ENCODE data around the gene KBTBD6.
"Not testable (repeated sequence)": the region's sequence is repeated elsewhere in the genome, so short reads cannot be mapped to it uniquely, and the experiment has no call there.

The KBTBD6 gene

GRCh38 chr13:41107104-41107571 is 25.5 kb downstream of the KBTBD6 start:
- H3K36me3 ChIP-seq (replicated peaks; ENCODE audit: low read depth, low read length): no peaks in the 10 kb centered on the region
- no peaks in the 10 kb centered on the region for H3K27me3 ChIP-seq (ENCODE audit: low read depth, low read length)
- no peak overlapping the region for H3K27ac ChIP-seq (ENCODE audit: low read length)
- TF ChIP-seq, protein P1, sequence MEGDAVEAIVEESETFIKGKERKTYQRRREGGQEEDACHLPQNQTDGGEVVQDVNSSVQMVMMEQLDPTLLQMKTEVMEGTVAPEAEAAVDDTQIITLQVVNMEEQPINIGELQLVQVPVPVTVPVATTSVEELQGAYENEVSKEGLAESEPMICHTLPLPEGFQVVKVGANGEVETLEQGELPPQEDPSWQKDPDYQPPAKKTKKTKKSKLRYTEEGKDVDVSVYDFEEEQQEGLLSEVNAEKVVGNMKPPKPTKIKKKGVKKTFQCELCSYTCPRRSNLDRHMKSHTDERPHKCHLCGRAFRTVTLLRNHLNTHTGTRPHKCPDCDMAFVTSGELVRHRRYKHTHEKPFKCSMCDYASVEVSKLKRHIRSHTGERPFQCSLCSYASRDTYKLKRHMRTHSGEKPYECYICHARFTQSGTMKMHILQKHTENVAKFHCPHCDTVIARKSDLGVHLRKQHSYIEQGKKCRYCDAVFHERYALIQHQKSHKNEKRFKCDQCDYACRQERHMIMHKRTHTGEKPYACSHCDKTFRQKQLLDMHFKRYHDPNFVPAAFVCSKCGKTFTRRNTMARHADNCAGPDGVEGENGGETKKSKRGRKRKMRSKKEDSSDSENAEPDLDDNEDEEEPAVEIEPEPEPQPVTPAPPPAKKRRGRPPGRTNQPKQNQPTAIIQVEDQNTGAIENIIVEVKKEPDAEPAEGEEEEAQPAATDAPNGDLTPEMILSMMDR (IDR thresholded peaks at IDR 0.05; ENCODE audit: low read depth, low read length): no peak
- no peak for TF ChIP-seq EZH2phosphoT487 (IDR thresholded peaks at IDR 0.05; ENCODE audit: low read depth)
- H3K4me2 ChIP-seq (ENCODE audit: low read length): no peak overlapping the region
- H3K9me3 ChIP-seq (ENCODE audit: insufficient read depth, low read length): no peaks in the 10 kb centered on the region
- H3K9ac ChIP-seq (ENCODE audit: low read length): no peak overlapping the region
- H3K4me3 ChIP-seq (ENCODE audit: low read length): no peak overlapping the region
- H3K4me1 ChIP-seq (ENCODE audit: low read length): no peaks in the 10 kb centered on the region
- H4K20me1 ChIP-seq (ENCODE audit: insufficient read depth, low read length): no peaks in the 10 kb centered on the region
- no peaks in the 10 kb centered on the region for H3K79me2 ChIP-seq (ENCODE audit: low read length)
- H2AFZ ChIP-seq (ENCODE audit: low read depth, low read length): no peak overlapping the region

- H3K27ac ChIP-seq (ENCODE audit: low read length): no peak overlapping the region
- no peaks in the 10 kb centered on the region for H3K36me3 ChIP-seq (replicated peaks; ENCODE audit: low read depth, low read length)
- TF ChIP-seq EZH2phosphoT487 (IDR thresholded peaks at IDR 0.05; ENCODE audit: low read depth): no peak
- TF ChIP-seq, protein P1 (IDR thresholded peaks at IDR 0.05; ENCODE audit: low read depth, low read length): no peak
- no peaks in the 10 kb centered on the region for H3K27me3 ChIP-seq (ENCODE audit: low read depth, low read length)
- no peak overlapping the region for H2AFZ ChIP-seq (ENCODE audit: low read depth, low read length)
- H3K4me2 ChIP-seq (ENCODE audit: low read length): no peak overlapping the region
- H3K79me2 ChIP-seq (ENCODE audit: low read length): no peaks in the 10 kb centered on the region
- no peaks in the 10 kb centered on the region for H3K9me3 ChIP-seq (ENCODE audit: insufficient read depth, low read length)
- H3K9ac ChIP-seq (ENCODE audit: low read length): no peak overlapping the region
- H3K4me3 ChIP-seq (ENCODE audit: low read length): no peak overlapping the region
- no peaks in the 10 kb centered on the region for H3K4me1 ChIP-seq (ENCODE audit: low read length)
- no peaks in the 10 kb centered on the region for H4K20me1 ChIP-seq (ENCODE audit: insufficient read depth, low read length)
Observed at GRCh38 chr13:41099986-41100385, 32.6 kb downstream of the KBTBD6 start.

- Histone ChIP-seq H3K4me2 (ENCODE audit: low read length) (no peak overlapping the region), H3K4me3 (ENCODE audit: low read length) (no peak overlapping the region), H3K36me3 (replicated peaks; ENCODE audit: low read depth, low read length) (no peaks in the 10 kb centered on the region), H2AFZ (ENCODE audit: low read depth, low read length) (no peak overlapping the region), H3K9me3 (ENCODE audit: insufficient read depth, low read length) (no peaks in the 10 kb centered on the region), H3K27me3 (ENCODE audit: low read depth, low read length) (no peaks in the 10 kb centered on the region), H3K9ac (ENCODE audit: low read length) (no peak overlapping the region), H3K27ac (ENCODE audit: low read length) (no peak overlapping the region), H3K4me1 (ENCODE audit: low read length) (no peaks in the 10 kb centered on the region), H3K79me2 (ENCODE audit: low read length) (no peaks in the 10 kb centered on the region), H4K20me1 (ENCODE audit: insufficient read depth, low read length) (no peaks in the 10 kb centered on the region)
- TF ChIP-seq, protein P1 (IDR thresholded peaks at IDR 0.05; ENCODE audit: low read depth, low read length): no peak
- no peak for TF ChIP-seq EZH2phosphoT487 (IDR thresholded peaks at IDR 0.05; ENCODE audit: low read depth)
Observed at GRCh38 chr13:41098761-41099160, 33.8 kb downstream of the KBTBD6 start.

GRCh38 chr13:41095681-41096080 is 36.9 kb downstream of the KBTBD6 start:
- not testable (repeated sequence) for H3K27me3 ChIP-seq (ENCODE audit: low read depth, low read length); H3K36me3 ChIP-seq (replicated peaks; ENCODE audit: low read depth, low read length); H3K4me2 ChIP-seq (ENCODE audit: low read length); H3K4me3 ChIP-seq (ENCODE audit: low read length); H2AFZ ChIP-seq (ENCODE audit: low read depth, low read length); H3K9ac ChIP-seq (ENCODE audit: low read length); H4K20me1 ChIP-seq (ENCODE audit: insufficient read depth, low read length); H3K27ac ChIP-seq (ENCODE audit: low read length); H3K9me3 ChIP-seq (ENCODE audit: insufficient read depth, low read length); H3K79me2 ChIP-seq (ENCODE audit: low read length); H3K4me1 ChIP-seq (ENCODE audit: low read length)

Data from OCI-LY3 (cell line).